Coronary artery (tissue), 2 donors: ENCODE data around the gene HAUS1.
A peak's percentile ranks its signal among the peaks of the same experiment; 100 is the strongest.

Source experiments
- DNase-seq: peaks from one replicate; pipeline ENCODE4 v3.0.0-alpha.2; 2017; ENCODE audit warnings: low spot score
- H3K27ac ChIP-seq, 2 donors: fragments of 200-600 bp; sonication (generic); one replicate each; pipeline ENCODE4 v1.5.1; 2016 to 2019
- H3K4me3 ChIP-seq: fragments of 200-600 bp; sonication (generic); 2 replicates; pipeline ENCODE4 v1.5.1; 2016; ENCODE audit warnings: mild to moderate bottlenecking, moderate library complexity
- TF ChIP-seq, protein P1 (sequence below): fragments of 200-600 bp; sonication (generic); IDR thresholded peaks from one replicate; pipeline ENCODE4 v1.5.1; 2019; ENCODE audit warnings: antibody characterized with exemption

HAUS1 gene, protein sequence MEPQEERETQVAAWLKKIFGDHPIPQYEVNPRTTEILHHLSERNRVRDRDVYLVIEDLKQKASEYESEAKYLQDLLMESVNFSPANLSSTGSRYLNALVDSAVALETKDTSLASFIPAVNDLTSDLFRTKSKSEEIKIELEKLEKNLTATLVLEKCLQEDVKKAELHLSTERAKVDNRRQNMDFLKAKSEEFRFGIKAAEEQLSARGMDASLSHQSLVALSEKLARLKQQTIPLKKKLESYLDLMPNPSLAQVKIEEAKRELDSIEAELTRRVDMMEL

DNA sequence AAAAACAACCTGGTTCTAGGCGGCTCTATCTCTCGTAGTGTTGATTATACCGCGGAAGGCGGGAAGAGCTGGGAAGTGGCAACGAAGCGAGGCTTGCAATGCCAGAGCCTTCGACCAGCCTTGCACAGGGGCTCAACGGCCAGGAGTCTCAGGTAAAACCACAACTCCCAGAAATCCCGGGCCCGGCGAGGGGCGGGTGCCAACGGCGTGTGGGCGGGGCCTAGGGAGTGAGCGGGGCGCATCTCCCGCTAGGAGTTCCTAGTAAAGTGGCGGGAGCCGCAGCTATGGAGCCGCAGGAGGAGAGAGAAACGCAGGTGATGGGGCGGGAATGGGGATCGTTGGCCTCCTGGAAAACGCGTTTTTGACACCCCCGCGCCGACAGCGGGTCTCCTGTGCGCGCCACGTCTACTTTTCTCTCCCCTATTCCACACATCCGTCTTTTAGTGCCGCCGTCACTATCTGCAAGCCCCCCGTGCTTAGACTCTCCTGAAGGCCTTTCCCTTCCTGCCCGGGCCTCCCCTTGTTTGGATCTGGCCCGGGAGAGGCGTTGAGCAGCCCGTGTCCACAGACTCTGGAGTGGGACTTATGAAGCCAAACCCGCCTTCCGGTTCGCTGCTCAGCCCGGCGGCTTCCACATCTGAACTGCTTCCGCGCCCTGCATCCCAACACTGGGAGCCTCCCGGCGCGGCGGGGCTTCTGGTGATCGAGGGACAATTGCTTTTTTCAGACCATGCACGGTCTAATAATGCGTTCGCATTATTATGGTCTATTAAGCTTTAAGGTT lies at the start of gene HAUS1:
TSS of gene HAUS1 (plus strand) at position 258 of the 784 bp plus-strand sequence. CDS start at position 285, 27 bp downstream.
- peak within 1 kb of the TSS; percentile 72 for H3K4me3 ChIP-seq
- H3K27ac ChIP-seq = peak within 1 kb of the TSS; percentile 65 to 89
- peak; percentile 93 for DNase-seq
- TF ChIP-seq, protein P1, sequence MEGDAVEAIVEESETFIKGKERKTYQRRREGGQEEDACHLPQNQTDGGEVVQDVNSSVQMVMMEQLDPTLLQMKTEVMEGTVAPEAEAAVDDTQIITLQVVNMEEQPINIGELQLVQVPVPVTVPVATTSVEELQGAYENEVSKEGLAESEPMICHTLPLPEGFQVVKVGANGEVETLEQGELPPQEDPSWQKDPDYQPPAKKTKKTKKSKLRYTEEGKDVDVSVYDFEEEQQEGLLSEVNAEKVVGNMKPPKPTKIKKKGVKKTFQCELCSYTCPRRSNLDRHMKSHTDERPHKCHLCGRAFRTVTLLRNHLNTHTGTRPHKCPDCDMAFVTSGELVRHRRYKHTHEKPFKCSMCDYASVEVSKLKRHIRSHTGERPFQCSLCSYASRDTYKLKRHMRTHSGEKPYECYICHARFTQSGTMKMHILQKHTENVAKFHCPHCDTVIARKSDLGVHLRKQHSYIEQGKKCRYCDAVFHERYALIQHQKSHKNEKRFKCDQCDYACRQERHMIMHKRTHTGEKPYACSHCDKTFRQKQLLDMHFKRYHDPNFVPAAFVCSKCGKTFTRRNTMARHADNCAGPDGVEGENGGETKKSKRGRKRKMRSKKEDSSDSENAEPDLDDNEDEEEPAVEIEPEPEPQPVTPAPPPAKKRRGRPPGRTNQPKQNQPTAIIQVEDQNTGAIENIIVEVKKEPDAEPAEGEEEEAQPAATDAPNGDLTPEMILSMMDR = no peak

DNA sequence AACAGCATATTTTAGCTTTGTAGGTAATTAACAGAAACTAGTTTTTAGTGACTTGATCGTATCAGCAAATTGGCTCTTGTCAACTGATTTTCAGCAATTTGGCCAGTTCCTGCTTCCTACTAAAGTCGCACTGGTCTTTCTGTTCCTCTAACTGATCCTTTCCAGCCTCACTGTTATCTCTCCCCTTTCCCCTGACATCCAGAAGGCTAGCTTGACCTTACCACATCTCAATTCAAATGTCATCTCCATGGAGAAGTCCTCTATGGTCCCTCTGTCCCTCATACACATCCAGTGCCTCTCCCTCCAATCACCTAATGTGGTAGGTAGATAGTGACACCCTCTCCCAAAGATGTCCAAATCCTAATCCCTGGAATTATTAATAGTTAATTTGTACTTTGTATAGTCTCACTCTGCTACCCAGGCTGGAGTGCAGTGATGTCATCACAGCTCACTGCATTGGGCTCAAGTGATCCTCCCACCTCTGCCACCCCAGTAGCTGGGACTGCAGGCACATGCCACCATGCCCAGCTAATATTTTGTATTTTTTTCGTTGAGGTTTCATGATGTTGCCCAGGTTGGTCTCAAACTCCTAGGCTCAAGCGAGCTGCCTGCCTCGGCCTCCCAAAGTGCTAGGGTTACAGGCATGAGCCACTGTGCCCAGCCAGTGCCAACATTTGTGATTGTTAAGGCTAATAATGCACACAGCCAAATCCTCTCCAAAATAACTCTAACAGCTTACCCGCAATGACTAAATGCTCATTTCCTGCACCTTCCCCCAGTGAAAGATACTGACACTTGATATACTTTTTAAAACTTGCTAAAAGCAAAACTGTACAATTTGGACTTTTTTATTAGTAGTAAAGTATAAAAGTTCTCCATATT lies 49.0 kb upstream of the HAUS1 start:
- Histone ChIP-seq H3K4me3 (no peak overlapping the region), H3K27ac (no peak overlapping the region)
- TF ChIP-seq, protein P1 = no peak
- no peak for DNase-seq

DNA sequence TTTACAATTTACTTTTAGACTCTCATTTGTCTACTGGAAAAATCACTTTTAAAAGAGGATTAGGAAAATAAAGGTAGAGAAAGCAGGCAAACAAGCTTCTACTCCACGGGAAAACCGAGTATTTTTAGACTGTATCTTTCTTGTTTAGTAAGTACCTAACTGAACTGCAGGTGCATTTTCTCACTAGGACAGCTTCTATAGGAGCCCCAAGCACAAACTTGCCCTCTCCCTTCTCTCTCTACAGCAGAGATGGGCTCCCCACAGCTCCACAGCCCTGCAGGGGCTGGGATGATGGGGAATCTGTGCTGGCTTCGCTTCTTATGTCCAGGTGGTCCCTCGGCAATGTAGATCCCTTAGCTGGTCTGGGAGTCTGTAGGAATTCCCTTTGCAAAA lies 48.4 kb upstream of the HAUS1 start:
- no peak overlapping the region for H3K4me3 ChIP-seq
- TF ChIP-seq, protein P1 = no peak
- H3K27ac ChIP-seq = no peak overlapping the region
- no peak for DNase-seq

DNA sequence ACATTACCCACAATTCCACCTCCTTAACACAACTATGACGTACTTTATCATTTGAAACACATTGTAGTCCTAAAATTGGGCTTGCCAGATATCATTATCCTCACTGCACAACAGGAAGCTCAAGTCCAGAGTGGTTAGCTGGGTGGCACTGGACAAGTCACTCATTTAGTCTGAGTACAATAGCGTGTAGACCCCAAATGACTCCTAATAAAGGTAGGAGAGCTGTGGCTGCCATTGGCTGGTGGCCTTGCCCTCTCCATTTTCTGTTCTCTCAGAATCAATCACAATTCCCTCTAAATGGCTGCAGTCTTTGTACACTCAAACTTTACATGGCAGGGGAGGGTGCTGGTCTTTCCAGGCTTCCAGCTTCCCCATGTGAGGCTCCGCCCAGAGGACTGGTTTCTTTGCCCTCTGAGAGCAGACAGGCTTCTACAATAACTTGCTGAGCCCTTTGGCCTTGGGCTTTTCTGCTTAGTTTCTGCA lies 43.8 kb upstream of the HAUS1 start:
- H3K27ac ChIP-seq = no peak overlapping the region
- no peak for DNase-seq
- no peak overlapping the region for H3K4me3 ChIP-seq
- TF ChIP-seq, protein P1 = no peak

DNA sequence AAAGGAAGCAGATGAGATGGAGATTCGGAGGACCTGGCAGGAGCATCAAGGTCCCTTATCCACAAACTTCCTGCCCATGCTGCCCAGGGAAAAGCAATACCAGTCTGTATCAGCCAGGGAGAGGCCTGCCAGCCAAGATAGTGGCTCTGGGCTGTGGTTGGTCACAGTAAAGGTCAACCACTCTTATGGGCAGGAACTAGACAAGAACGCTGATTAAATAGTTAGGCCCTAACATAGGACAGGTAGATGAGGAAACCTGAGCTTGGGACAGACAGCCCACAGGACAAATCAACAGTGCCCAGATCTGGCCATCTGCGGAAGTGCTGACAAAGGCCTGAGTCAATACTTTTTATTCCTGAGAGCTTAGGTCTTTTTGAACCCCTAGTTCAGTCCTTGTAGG lies 42.8 kb upstream of the HAUS1 start:
- DNase-seq = no peak

DNA sequence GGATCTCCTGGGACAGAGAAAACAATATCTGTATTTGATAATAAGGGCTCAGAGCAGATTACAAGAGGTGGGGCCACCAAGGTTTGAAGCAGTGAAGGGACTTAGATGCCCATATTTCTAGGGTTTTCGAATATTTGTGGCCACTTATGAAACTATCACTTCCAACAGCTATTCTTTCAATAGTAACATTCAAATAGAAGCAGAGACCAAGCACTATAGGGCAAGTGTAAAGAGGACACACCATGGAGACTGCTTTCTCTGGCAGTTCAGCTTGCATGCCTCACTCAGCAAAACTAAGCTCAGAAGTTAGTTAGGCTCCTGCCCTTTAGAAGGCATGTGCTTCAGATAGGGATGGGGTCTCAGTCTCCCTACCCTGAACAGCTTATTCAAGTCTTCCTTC lies 42.4 kb upstream of the HAUS1 start:
- Histone ChIP-seq H3K4me3 (no peak overlapping the region), H3K27ac (no peak overlapping the region)
- TF ChIP-seq, protein P1 = no peak
- no peak for DNase-seq

More for the DNA sequence above, 42.8 kb upstream of the HAUS1 start:
- TF ChIP-seq, protein P1 = no peak
- H3K27ac ChIP-seq = no peak overlapping the region
- no peak overlapping the region for H3K4me3 ChIP-seq
